NK-92 (cell line): ENCODE results near the gene MTA2.
"Not testable (repeated sequence)": the region's sequence is repeated elsewhere in the genome, so short reads cannot be mapped to it uniquely, and the experiment has no call there.

Experiments
- DNase-seq: peaks from one replicate; lab custom pipeline; 2025; ENCODE audit not compliant: unreplicated experiment; lab: John Stamatoyannopoulos, UW

MTA2 gene

DNA sequence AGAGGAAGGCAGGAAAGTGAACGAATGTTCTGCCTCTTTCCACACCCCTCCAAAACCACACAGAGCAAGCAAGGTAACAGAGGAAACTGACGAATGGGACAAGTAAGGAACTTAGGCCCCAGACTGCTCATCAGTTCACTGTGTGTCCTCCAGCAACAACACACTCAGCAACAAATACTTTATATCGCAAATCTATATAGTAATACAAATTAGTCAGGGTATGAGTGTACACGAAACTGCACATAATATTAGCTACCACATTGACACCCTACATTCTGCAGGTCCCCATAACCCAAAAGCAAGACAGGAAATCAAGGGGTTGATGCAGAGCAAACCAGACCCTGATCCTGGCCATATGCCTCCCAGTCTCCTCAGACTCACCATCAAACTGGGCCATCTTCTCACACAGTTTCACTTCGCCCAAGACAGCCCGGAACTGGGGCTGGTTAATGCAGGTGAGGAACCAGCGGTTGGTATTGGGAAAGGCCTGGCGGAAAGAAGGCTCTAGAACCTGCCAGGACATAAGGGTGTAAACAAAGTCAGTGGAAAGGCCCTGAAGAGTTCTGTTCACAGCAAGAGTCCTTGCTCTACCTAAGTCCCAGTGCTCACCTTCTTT lies 34.5 kb downstream of the MTA2 start:
- no peak for DNase-seq

GRCh38 chr11:62566247-62566646 lies 35.4 kb downstream of the MTA2 start:
- no peak for DNase-seq

GRCh38 chr11:62565100-62565802 lies 36.4 kb downstream of the MTA2 start:
- no peak for DNase-seq

- not testable (repeated sequence) for DNase-seq
Measured at GRCh38 chr11:62561677-62562230, 39.9 kb downstream of the MTA2 start.

GRCh38 chr11:62560566-62561103 lies 41.0 kb downstream of the MTA2 start:
- no peak for DNase-seq

- DNase-seq: not testable (repeated sequence)
Measured at GRCh38 chr11:62559626-62560025, 42.0 kb downstream of the MTA2 start.

GRCh38 chr11:62559204-62559603 lies 42.5 kb downstream of the MTA2 start:
- no peak for DNase-seq

- no peak for DNase-seq
Measured at GRCh38 chr11:62558669-62559068, 43.0 kb downstream of the MTA2 start.

GRCh38 chr11:62556875-62557631 lies 44.6 kb downstream of the MTA2 start:
- no peak for DNase-seq

- DNase-seq: no peak
Measured at GRCh38 chr11:62556108-62556874, 45.4 kb downstream of the MTA2 start.

- no peak for DNase-seq
Measured at GRCh38 chr11:62555464-62556107, 46.1 kb downstream of the MTA2 start.

DNA sequence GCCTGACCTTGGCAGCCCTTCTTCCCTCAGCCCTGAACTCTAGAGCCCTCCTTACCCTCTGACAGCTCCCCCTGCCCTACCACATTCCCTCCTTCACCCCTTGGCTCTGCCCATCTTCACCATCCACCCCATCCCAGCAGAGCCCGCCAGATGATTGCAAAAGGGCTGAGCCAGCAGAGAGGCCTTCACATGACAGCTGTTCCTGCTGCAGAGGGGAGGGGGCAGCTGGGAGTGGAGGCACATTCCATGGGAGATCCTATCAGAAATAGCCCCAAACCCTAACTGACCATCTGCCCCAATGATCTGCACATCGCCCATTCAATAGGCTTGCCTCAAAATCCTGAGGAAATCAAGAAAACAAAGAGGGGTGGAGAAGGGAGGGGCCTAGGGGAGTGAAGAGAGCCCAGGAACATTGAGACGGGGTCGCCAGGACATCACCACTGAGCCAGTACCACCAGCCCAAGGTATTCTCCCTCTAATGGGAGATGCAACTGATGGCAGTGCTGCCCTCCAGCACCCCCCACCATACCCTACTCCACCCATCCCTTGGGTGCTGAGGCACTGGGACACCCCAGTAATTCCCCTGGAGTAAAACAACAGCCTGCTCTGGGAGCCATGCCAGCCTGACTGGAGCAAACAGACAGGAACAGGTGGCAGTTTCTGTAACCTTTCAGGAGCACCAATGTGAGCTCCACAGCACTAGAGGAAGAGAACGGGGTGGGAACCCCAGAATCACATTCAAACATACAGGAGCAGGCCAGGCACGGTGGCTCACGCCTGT lies 47.1 kb downstream of the MTA2 start:
- DNase-seq: no peak

- no peak for DNase-seq
Measured at GRCh38 chr11:62553839-62554361, 47.8 kb downstream of the MTA2 start.

GRCh38 chr11:62553080-62553838 lies 48.4 kb downstream of the MTA2 start:
- no peak for DNase-seq

DNA sequence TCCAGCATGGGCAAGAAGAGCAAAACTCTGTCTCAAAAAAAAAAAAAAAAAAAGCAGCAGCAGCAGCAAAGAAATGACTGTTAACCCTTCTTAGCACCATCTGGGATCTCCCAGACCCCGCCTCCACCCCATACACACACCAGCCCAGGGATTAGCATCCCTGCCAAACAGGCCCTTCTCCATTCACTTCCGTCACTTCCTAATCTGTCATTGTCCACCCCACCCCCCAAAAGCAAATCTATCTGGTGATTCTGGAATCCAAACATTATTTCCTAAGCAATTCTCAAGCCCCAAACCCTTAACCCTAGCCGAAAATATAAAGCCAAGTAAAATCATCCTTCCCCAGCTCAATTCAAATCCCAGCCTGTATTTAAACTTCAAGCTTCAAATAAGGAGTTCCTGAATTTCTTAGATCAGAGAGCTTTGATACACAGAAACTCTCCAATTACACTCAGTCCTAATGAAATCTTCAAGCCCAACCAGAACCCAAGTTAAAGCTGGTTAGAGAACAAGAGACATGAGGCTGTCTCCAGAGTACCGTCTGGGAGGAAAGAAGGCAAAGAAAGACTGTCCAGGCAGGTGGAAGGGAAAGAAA lies 49.1 kb downstream of the MTA2 start:
- DNase-seq: no peak

- DNase-seq: not testable (repeated sequence)
Measured at GRCh38 chr11:62550478-62550877, 51.2 kb downstream of the MTA2 start.

GRCh38 chr11:62548545-62549335 lies 52.9 kb downstream of the MTA2 start:
- DNase-seq: no peak
